ENCODE results near the gene TM2D1.

Gene TM2D1

GRCh38 chr1:61642475-61643232, 82.3 kb downstream of the TM2D1 start:
- Histone ChIP-seq H3K4me1 (peaks cover 0 to 50% (median 34%) of the 10 kb centered on the region in 4 donors), H3K27ac (peak overlapping the region; percentile 84 to 90), H3K27me3 (no peaks in the 10 kb centered on the region), H3K9me3 (no peaks in the 10 kb centered on the region), H3K36me3 (no peaks in the 10 kb centered on the region), H3K4me3 (no peak overlapping the region)
- intact Hi-C loops (cut with DNase I; ENCODE audit: low total_unique reads): loop anchor here (10.0 kb wide), 2 partner anchors 188 to 598 kb away; no protein-coding TSS in a partner anchor
- no peak for DNase-seq
- TF ChIP-seq CTCF (IDR thresholded peaks at IDR 0.05): no peak

GRCh38 chr1:61641578-61642336, 83.2 kb downstream of the TM2D1 start:
- Histone ChIP-seq H3K4me3 (peak overlapping the region; percentile 30 to 43), H3K4me1 (peaks cover 0 to 59% (median 34%) of the 10 kb centered on the region in 4 donors), H3K27ac (peak overlapping the region; percentile 84 to 90), H3K27me3 (no peaks in the 10 kb centered on the region), H3K36me3 (no peaks in the 10 kb centered on the region), H3K9me3 (no peaks in the 10 kb centered on the region)
- peak; percentile 75 to 86 for TF ChIP-seq CTCF (IDR thresholded peaks at IDR 0.05)
- DNase-seq: peak; percentile 86 to 93
- intact Hi-C loops (cut with DNase I; ENCODE audit: low total_unique reads): loop anchor here (10.0 kb wide), 2 partner anchors 187 to 597 kb away; no protein-coding TSS in a partner anchor

- H3K4me1 ChIP-seq: peaks cover 0 to 63% (median 34%) of the 10 kb centered on the region in 4 donors
- H3K27ac ChIP-seq: peak overlapping the region; percentile 84 to 90
- no peaks in the 10 kb centered on the region for H3K36me3 ChIP-seq
- no peak for TF ChIP-seq CTCF (IDR thresholded peaks at IDR 0.05)
- peak overlapping the region; percentile 30 to 43 for H3K4me3 ChIP-seq
- intact Hi-C loops (cut with DNase I; ENCODE audit: low total_unique reads): loop anchor here (10.0 kb wide), 2 partner anchors 186 to 596 kb away; no protein-coding TSS in a partner anchor
- no peaks in the 10 kb centered on the region for H3K27me3 ChIP-seq
- H3K9me3 ChIP-seq: no peaks in the 10 kb centered on the region
- DNase-seq: no peak
These were observed 84.1 kb downstream of the TM2D1 start for GRCh38 chr1:61640531-61641530.

GRCh38 chr1:61639608-61640336, 85.2 kb downstream of the TM2D1 start:
- DNase-seq: no peak
- Histone ChIP-seq H3K27ac (peak overlapping the region; percentile 84 to 90), H3K9me3 (no peaks in the 10 kb centered on the region), H3K27me3 (no peaks in the 10 kb centered on the region), H3K4me3 (no peak overlapping the region), H3K36me3 (no peaks in the 10 kb centered on the region), H3K4me1 (peaks cover 0 to 63% (median 34%) of the 10 kb centered on the region in 4 donors)
- intact Hi-C loops (cut with DNase I; ENCODE audit: low total_unique reads): loop anchor here (10.0 kb wide), 2 partner anchors 185 to 595 kb away; no protein-coding TSS in a partner anchor
- no peak for TF ChIP-seq CTCF (IDR thresholded peaks at IDR 0.05)
